ENCODE measurements around the gene LMOD1.
A peak's percentile ranks its signal among the peaks of the same experiment; 100 is the strongest.
"Not testable (repeated sequence)": the region's sequence is repeated elsewhere in the genome, so short reads cannot be mapped to it uniquely, and the experiment has no call there.

The LMOD1 gene

DNA sequence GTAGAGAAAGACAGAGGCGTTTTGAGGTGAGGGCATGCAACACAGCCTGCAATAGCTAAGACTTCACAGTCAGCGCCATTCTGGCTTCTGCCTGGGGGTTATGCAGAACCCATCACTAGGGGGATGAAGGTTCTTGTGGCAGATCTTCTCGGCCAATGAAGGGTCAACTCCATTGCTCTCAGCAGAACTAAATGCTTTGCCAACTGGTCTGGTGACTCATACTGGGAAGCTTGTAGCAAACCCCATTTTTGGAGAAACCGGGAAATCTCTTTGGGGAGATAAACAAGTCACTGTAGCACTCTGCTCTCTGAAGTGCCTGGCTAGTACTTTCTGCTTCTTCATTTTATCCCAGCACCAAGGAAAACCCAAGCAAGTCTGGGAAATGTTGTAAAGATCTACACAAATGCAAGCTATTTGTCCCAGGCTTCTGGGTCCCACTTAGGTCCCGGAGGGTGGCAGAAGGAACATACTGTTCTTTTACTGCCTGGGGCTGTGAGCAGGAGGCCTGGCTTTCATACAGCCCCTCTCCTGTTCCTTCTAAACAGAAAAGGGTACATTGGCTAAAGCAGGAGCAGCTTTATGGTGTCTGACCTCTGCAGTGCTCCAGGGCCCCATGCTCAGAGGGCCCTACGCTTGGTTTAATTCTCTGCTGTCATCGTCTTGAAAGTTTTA lies 28.9 kb downstream of the LMOD1 start:
- no peak for DNase-seq (ENCODE audit: insufficient read length, low spot score)

GRCh38 chr1:201916649-201917249 lies 29.6 kb downstream of the LMOD1 start:
- DNase-seq (ENCODE audit: insufficient read length, low spot score) (no peak), FAIRE-seq (no peak)

More for the DNA sequence above, 28.9 kb downstream of the LMOD1 start:
- FAIRE-seq: no peak

DNA sequence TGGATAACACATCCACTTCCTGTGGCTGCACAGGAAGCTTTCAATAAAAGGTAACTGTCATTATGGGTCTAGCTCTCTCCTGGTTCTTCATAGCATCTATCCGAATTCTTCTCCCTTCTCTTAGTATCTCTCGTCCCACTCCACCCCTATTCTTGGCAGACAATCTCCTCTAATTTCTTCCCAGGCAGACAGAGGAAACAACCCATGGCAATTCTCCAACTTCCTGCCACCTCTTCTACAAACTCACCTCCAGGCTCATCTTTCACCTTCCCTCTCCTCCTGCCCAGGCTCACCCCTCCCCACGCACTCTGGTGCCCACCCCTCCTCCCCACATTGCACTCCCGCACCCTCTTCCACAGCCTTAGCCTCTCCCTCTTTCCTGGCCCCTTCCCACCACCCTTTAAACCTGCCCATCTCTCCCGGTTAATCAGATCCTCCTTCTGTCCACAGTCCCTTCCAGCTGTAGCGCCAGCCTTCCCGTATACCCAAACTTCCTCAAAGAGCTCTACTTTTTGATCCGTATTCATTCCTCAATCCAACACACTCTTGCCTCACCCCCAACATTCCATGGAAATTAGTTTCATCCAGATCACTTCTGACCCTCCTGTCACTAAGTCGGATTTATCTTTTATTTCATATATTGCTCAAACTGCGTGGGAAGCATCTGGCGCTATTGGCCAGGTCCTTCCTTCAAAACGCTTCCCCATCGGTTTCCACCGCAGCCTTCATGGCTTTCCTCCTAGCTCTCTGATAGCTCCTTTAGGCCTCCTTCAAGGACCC lies 31.7 kb downstream of the LMOD1 start:
- FAIRE-seq (no peak), DNase-seq (ENCODE audit: insufficient read length, low spot score) (no peak)

- DNase-seq (ENCODE audit: insufficient read length, low spot score) (no peak), FAIRE-seq (no peak)
These were observed 33.5 kb downstream of the LMOD1 start for GRCh38 chr1:201912832-201913231.

- DNase-seq (ENCODE audit: insufficient read length, low spot score) (no peak), FAIRE-seq (no peak)
These were observed 34.3 kb downstream of the LMOD1 start for GRCh38 chr1:201911826-201912571.

DNA sequence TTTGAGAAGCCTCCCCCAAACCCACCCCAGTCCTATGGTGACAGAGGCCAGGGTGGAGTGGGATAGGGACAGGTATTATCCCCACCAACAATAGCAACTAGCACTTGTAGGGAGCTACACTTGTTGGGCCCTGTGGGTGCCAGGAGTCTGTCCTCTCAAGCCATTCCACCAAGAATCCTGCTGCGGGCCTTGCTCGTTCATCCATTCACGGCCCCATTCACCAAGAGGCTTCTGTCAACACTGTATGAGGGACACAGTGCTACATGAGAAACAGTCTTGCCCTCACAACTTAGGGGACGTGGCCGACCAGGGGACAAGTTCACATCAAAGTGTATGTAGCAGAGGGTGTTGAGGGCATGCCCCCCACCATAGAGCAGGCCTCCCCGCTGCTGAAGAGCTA lies 38.7 kb downstream of the LMOD1 start:
- DNase-seq (ENCODE audit: insufficient read length, low spot score) (no peak), FAIRE-seq (no peak)

GRCh38 chr1:201906336-201906735 lies 40.0 kb downstream of the LMOD1 start:
- DNase-seq (ENCODE audit: insufficient read length, low spot score): no peak
- no peak for FAIRE-seq

DNA sequence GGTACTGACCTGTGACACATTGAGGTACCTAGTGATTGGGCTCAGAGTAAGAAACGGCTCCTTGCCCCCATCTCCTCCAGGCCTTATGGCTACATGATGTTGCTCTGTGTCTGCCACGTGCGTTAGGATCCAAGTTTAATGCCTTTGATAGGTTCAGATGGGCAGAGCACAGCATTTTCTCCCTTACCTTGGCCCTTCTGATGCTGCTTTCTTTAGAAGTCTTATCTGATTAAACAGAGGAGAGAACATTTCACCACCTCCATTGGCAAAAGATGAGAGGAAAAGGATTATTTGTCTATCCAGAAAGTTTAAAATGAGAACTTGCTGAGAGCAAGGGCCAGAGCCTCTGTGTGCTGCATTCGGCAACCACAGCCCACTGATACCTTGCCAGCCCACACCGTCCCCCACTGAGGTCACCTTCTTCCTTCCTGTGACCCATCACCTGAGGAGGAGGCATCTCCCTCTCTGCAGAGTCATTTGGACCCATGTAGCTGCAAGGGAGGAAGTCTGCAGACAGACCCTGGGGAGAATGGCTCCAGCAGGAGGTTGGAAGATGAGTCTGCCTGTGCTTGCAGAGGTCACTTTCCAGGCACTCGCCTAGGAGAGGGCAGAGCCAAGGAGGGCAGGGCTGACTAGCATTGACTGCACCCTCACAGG lies 41.0 kb downstream of the LMOD1 start:
- DNase-seq (ENCODE audit: insufficient read length, low spot score) (no peak), FAIRE-seq (no peak)

DNA sequence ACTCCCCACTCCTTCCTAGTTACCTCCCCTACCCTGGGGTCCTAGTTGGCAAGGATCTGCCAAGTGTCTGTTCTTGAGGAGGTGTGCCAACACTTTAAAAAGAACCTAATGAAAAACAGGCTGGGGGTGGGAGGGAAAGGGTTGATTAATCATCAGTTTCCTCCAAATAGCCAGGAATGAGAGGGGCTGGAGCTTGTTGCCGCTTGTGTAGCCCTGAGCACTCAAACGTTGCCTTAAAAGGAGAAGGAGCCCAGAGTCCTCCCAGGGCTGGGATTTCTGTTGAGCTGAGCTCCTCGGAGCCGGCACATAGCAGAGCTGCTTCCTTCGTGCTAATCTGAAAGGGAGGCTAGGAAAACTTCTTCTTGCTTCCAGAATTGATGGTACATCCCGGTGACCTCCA lies 41.8 kb downstream of the LMOD1 start:
- DNase-seq (ENCODE audit: insufficient read length, low spot score) (no peak), FAIRE-seq (no peak)

GRCh38 chr1:201903135-201903534 lies 43.2 kb downstream of the LMOD1 start:
- FAIRE-seq (no peak), DNase-seq (ENCODE audit: insufficient read length, low spot score) (no peak)

- DNase-seq (ENCODE audit: insufficient read length, low spot score) (no peak), FAIRE-seq (no peak)
These were observed 44.1 kb downstream of the LMOD1 start for GRCh38 chr1:201902198-201902597.

DNA sequence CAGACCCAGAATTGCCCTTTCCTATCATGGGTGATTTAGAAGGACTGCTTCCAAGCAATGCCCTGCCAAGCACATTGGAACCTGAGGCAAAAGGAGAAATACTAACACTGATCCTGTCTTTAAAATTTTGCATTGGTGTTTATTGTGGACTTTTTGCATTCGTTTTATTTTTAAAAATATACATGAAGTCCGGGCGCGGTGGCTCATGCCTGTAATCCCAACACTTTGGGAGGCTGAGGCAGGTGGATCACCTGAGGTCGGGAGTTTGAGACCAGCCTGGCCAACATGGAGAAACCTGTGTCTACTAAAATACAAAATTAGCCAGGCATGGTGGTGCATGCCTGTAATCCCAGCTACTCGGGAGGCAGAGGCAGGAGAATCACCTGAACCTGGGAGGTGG lies 45.3 kb downstream of the LMOD1 start:
- DNase-seq (ENCODE audit: insufficient read length, low spot score); FAIRE-seq: not testable (repeated sequence)

DNA sequence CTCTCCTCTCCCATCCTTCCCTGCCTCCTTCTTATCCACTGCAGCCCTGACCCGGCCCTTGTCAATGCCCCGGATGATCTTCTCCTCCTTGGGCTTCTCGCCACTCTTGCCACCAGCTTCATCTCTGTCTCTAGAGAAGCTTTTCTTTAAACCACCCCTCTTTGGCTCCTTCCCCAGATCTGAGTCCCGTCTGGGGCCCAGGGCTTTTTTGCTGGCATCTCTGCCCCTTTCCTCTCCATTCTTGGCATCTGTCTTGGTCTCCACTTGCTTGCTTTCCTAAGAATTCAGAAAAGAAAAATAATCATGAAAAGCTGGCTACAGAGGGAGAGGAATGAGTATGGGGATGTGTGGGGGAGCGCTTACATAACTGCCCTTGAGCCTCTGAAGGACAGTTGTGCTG lies 45.9 kb downstream of the LMOD1 start:
- DNase-seq (ENCODE audit: insufficient read length, low spot score) (no peak), FAIRE-seq (no peak)

GRCh38 chr1:201899683-201900429 lies 46.5 kb downstream of the LMOD1 start:
- no peak for FAIRE-seq
- DNase-seq (ENCODE audit: insufficient read length, low spot score): no peak

GRCh38 chr1:201898992-201899391 lies 47.4 kb downstream of the LMOD1 start:
- no peak for DNase-seq (ENCODE audit: insufficient read length, low spot score)
- no peak for FAIRE-seq

- FAIRE-seq (no peak), DNase-seq (ENCODE audit: insufficient read length, low spot score) (no peak)
These were observed 48.0 kb downstream of the LMOD1 start for GRCh38 chr1:201898240-201898894.

- DNase-seq (ENCODE audit: insufficient read length, low spot score) (no peak), FAIRE-seq (no peak)
These were observed 49.4 kb downstream of the LMOD1 start for GRCh38 chr1:201896951-201897391.

DNA sequence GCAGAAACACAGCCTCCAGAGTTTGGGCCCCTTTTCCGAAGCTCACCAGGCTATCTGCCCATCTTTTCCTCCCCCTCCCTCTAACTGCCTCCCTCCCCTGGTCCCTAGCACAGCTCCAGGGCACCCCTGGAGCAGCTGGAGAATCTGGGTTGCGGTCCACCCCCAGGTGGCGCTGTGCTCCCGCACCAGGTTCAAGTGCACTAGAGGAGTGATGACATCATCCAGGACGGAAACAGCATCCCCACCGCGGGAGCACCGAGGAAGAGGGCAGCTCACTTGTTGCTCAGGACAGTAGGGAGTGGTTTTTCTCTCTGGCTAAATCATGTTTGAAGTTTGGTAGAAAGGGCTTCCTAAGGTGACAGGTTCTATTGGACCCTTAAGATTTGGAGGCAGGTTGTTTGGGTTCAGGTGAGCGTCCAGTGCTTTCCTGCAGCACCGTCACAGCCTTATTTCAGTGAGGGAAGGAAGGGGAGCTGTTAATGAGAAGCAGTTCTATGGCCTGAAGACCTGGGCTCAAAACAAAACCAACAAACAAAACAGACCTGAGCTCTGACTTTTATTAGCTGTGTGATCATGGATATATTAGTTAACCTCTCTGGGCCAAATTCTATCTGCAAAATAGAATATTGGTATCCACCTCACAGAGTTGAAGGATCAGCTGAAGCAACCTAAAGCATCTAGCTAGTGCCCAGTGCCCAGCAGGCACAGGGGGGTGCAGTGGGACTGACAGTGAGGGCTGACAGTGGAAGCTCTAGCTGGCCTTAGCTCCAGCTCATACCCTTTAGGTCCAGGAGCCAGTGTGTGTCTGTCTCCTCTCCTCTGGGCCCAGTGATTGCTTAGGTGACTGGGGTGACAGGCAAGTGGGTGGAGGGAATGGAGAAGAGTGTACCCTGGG lies 50.2 kb downstream of the LMOD1 start:
- FAIRE-seq (peak; percentile 98), DNase-seq (ENCODE audit: insufficient read length, low spot score) (peak; percentile 91)
